UCSD-AML1 (cell line): ENCODE results near the gene EXOC6B.

Experiments used
- DNase-seq: peaks from one replicate; lab custom pipeline; 2025; ENCODE audit not compliant: unreplicated experiment; lab: John Stamatoyannopoulos, UW

Gene EXOC6B

DNA sequence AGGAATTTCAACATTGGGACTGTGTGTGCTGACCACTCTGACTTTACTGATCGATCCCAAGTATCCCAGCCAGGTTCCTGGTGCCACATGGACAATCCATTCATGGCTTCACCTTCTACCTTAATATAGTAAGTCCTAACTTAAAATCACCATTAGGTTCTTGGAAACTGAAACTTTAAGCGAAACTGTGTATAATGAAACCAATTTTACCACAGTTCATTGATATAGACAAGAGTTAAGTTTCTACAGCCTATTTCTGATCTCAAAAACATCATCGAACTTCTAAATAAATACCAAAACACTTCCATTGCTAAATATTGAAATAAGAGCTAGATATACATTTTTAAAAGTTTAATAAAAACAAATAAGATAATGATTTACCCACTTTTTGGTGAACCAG lies 4.4 kb upstream of the EXOC6B start:
- DNase-seq = no peak

DNA sequence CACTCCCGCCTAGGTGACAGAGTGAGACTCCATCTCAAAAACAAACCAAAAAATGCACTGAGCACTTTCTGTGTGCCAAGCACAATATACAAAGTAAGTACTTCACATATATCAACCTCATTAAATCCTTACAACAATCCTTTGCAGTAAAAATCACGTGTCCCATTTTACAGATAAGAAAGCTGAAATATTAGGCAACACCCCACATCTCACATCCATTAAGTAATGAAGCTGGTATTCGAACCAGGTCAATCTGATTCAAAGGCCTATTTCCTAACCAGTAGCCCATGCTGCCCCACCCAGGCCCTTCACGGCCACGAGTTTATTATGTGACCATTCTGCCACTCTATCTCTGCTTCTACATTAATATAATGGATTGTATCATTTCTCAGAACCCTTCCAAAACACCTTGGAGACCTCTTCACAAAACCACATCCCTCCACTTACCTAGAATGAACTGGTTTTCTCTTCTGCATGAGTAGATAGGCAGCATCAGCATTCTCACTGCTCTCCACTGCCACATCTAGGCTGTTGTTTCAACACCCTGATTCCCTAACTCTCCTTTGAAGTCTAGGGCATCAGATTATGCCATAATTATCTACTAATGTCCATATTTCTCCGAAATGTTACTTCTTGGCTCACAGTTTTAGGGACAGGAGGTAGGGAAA lies 3.1 kb upstream of the EXOC6B start:
- DNase-seq = no peak

DNA sequence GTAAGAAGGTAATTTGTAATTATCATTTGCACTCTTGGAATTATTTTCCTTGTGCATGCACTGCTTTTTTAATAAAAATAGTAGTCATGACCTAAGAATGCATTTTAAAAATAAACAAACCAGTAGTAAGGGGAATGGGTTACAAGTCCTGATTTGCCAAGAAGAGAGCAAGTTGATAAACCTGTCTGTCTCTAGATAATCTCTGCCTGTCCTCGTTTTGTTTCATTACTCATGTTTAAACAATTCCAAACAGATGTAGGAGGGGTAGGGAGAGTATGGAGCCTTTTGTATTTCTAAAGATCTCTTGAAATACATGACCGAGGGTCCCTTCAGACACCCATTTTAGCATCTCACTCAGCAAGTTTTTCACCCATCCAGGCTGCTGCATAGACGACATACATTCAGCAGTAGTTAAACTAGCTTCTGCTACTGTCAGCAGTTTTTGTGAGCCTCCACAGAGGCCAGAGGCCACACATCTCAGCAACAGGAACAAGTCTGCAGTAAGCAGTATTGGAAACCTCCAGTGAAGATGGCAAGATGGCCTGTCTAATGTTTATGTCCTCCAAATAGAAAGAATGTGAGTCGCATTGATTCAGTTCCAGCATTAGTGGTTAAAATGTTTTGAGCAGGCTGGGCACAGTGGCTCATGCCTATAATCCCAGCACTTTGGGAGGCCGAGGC lies 2.3 kb upstream of the EXOC6B start:
- no peak for DNase-seq

DNA sequence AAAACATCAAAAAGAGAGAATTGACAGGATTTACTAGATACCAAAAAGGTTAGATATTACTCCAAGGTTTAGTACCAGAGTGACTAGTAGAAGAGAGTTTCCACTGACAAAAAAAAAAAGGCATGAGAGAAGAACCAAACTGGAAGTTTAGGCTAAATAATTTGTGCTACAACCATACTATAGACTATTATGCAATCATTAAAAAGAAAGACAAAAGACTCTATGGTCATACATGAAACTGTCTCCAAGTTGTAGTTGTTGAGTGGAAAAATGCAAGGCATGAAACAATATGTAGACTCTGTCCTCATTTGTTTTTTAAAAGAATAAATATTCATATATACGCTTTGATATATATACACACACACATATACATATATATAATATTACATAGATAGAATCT lies 1.7 kb upstream of the EXOC6B start:
- no peak for DNase-seq

DNA sequence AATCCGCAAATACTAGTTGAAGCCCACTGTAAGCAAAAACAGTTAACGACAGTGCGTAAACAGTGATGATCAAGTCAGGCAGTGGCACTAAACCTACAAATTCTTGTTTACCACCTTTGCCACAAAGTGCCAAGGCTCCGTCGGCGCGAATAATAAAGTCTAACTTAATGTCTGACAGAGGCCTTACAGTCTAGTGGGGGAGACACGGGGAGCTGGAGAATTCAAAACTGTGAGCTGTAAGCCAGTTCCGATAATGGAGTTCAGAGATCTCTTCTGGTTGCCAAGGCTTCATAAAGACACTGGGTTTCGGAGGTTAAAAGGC lies 284 bp upstream of the EXOC6B start:
- DNase-seq = no peak

DNA sequence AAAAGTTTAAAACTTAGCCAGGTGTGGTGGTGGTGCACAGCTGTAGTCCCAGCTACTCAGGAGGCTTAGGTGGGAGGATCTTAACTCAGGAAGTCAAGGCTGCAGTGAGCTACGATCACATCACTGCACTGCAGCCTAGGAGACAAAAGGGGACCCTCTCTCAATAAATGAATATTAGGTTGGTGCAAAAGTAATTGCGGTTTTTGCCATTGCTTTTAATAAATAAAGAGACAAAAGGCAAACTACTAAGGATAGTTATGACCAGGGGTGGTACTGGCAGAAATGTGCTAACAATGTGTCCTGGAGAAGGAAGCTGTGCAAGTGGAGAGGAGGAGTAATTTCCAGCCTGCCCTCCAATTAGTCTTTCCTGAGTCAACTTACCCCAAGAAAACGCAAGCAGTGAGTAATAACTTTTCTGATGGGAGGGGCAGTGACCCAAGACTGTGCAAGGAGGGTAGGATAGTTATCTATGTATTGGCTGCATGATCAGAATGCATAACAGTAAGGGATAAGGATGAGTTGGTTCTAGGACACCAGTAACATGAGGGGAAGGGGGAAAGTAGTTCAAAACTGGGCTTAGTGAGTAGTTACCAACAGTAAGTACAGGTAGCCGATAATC lies 1.5 kb downstream of the EXOC6B start:
- DNase-seq = no peak

DNA sequence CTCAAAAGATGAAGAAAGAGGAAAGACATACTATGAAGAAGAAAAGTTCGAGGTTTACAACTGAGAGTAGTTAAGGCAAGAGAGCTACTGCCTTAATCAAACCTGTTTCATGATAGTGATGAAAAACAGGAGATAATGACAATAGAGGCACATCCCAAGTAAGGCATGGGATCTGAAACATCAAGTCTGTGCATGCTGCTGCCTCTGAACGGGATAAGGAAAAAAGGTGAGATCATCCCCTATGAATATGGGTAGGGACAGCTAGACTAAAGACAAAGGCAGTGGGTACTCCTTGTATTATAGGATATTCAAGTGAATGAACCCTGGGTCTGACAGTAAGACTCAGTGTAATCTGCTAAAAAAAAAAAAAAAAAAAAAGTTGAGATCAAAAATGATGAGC lies 3.0 kb downstream of the EXOC6B start:
- DNase-seq = no peak

DNA sequence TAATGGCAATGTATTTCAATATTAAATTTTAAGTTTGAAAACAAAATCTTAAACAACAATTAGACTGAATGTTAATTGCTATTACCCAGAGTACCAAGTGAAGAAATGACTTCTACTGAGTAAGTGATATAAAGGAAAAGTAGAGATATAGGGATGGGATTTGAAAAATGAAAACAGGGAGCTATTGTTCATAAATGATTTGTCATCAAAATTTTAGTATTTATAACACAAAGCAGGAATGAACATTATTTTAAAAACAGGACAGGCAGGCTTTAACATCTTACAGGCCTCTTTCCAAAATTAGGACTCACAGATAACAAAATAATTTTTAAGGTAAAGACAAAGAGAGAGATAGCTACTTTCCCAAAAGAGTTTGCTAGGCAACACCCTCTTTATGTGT lies 3.9 kb downstream of the EXOC6B start:
- no peak for DNase-seq

DNA sequence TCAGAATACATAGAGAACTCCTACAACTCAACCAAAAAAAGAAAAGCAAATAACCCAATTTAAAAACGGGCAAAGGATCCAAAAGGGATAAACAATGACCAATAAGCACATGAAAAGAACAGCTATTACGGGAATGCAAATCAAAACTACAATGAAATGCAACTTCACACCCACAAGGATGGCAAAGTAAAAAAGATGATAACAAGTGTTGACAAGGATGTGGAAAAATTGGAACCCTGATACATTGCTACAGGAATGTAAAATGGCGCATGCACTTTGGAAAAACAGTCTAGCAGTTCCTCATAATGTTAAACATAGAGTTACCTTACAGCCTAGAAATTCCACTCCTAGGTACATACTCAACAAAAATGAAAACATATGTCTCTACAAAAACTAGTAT lies 4.7 kb downstream of the EXOC6B start:
- no peak for DNase-seq

DNA sequence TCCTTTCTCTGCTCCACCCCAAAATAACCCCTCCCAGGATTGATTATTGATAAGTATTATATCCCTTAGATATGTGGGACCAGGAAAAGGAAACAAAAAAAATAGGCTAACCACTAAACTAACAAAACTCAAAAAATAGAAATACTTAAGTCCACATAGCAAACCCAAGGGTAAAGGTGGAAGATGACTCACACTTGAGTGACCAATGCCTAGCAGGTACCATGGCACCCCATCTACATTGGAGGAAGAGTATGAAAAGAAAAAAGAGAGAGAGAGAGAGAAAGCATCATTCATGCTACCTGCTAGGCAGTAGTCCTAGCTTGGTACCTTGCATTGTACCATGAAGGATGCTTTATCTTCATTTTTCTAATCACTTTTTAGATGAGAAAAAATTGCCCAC lies 6.3 kb downstream of the EXOC6B start:
- no peak for DNase-seq

DNA sequence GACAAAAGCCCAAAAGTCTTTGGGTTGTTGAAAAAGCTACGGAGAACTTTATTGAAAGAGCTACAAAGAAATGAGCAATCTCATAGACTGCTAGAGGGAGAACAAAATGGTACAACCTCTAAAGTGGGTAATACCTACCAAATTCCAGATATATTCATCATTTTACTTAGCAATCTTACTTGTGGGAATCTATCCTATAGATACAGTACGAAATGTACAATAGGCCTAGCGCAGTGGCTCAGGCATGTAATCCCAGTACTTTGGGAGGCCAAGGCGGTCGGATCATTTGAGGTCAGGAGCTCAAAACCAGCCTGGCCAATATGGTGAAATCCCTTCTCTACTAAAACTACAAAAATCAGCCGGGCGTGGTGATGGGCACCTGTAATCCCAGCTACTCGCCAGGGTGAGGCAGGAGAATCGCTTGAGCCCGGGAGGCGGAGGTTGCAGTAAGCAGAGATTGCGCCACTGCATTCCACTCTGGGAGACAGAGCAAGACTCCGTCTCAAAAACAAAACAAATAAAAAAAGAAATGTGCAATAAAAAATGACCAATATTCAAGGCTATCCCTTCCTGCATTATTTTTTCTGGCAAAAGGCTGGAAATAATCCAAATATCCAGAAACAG lies 10.1 kb downstream of the EXOC6B start:
- DNase-seq = no peak

DNA sequence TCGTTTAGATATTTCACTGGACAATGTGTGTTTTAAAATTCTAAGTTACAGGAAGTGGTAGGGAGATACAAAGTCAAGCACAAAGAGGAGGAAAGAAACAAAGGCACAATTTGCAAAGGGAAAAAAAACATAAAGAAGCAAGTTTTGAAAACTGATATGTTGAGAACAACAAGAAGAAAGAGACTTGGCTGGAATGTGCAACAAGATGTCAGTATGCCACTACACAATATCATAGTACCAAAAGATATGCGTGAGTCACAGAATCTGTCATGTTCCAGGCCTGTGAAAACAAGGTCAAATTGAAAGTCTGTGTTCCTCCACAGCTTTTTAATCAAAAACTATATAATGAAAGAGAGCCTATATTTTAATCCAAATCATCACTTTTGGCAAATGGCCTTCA lies 12.0 kb downstream of the EXOC6B start:
- DNase-seq = no peak

DNA sequence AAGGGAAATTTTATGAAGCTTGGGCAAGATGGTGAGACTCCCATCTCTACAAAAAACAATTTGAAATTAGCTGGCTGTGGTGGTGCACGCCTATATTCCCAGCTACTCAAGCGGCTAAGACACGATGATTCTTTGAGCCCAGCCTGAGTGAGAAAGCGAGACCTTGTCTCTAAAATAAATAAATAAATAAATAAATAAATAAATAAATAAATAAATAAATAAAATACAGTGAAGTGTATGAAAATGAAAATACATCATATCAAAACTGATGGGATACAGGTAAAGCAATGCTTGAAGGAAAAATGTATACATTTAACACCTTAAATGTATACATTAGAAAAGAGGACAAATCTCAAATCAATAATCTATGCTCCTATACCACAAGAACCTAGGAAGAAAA lies 15.7 kb downstream of the EXOC6B start:
- no peak for DNase-seq

DNA sequence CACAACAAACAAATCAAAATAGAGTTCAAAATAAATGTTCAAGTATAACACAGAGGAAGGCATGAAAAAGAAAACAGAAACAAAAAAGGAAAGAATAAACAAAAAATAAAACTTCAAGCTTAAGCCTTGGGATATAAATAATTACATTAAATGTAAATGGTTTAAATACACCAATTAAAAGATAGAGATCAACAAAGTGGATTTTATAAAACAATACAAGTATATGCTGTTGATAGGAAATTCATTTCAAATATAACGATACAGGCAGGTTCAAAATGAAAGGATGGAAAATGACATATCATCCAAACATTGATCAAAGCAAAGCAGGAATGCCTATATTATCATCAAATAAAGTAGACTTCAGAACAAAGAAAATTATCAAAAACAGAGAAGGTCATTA lies 16.7 kb downstream of the EXOC6B start:
- no peak for DNase-seq

DNA sequence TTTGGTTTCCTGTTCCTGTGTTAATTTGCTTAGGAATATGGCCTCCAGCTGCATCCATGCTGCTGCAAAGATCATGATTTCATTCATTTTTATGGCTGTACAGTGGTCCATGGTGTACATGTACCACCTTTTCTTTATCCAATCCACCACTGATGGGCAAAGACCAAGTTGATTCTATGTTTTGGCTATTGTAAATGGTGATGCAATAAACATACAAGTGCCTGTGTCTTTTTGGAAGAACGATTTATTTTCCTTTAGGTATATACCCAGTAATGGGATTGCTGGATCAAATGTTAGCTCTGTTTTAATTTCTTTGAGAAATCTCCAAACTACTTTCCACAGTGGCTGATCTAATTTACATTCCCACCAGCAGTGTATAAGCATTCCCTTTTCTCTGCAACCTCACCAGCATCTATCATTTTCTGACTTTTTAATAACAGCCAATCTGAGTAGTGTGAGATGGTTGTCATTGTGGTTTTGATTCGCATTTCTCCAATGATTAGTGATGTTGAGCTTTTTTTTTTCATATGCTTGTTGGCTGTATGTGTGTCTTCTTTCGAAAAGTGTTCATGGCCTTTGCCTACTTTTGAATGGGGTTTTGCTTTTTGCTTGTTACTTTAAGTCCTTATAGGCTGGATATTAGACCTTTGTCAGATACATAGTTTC lies 19.4 kb downstream of the EXOC6B start:
- no peak for DNase-seq

DNA sequence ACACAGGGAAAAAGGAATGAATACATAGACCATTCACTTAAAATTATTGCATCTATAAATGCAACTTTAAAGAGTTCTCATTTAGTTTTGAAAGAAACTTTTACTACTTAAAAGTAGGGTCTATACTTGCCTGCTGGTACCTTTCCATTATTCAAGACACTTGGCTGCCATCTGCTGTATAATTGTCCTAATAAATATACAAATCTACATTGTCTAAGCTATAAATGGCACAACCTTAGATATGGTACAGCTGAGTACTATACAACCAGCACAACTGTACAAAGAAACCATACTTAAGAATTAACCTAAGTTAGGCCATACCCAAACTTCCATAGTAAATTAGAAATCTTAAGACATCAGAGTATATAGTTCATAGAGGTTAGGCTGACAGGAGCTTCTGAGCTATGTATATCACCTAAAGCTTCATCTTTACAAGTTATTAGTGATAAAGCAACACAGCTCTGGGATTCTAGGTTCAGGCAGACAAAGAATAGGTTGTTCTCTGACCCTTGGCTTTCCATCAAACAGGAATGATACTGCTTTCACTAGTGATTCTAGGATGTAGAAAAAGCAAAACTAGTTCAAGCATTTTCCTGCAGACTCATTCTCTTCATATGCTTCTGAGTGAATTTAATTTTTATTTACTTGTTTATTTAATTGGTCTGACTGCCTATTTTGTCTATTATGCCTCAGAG lies 22.1 kb downstream of the EXOC6B start:
- no peak for DNase-seq

DNA sequence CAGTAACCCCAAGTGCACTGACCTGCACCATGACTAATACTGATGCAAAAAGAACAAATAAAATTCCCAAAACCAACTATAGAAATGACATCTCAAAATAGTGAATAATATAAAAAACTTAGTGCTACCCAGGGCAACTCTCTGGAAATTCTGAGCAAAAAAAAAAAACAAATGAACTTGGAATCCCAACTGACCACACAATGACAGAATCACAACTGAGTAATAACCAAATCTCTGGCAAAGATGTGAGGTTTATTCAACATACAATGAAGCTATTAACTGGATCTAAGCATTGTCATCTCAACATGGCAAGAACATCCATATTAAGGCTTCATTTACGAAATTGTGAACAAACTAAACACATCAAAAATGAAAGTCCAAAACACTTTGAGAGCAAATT lies 22.7 kb downstream of the EXOC6B start:
- DNase-seq = no peak

DNA sequence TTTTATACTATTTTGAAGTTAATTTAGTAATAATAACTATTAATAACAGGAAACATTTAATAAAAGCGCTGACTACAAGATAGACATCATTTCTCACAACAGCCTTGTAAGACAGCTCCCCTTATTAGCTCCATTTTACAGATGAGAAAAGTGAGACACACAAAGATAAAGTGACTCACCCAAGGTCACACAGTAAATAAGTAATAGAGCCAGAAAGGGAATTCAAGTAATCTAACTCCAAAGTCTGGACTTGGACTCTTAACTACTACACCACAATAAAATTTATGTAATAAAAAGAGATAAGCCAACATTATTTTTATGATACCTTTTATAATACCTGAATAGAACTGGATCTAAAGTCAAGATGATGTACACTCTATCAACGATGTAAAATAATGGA lies 25.3 kb downstream of the EXOC6B start:
- DNase-seq = no peak

DNA sequence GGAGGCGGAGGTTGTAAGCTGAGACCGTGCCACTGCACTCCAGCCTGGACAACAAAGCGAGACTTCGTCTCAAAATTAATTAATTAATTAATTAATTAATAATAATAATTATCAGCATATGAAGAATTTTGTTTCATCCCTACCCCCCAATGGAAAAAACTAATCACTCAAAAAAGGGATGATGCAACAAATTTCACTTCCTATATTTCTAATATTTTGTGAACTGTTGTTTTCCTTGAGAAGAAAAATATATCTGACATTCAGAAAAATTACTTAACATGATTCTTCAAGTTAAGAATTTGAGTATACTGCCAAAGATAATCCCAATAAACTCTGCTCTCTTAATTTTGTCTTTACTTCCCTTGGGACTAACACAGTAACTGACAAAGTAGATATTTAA lies 28.1 kb downstream of the EXOC6B start:
- no peak for DNase-seq

DNA sequence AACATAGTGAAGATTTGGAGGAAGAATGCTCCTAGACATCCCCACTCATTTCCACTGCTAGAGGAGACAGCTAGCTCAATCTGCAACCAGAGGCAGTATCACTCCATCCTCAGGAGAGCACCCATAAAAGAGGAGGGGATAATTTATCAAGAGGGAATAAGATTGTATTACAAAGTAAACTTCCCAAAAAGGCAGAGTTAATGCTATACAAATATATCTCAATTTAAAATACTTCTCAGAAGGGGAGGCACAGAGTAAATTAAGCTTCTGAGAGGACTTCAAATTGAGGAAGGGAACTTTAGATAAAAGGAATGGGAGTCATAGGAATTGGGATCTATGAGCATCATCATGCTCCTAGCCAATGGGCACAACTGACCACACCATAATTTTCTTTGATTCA lies 29.1 kb downstream of the EXOC6B start:
- no peak for DNase-seq

DNA sequence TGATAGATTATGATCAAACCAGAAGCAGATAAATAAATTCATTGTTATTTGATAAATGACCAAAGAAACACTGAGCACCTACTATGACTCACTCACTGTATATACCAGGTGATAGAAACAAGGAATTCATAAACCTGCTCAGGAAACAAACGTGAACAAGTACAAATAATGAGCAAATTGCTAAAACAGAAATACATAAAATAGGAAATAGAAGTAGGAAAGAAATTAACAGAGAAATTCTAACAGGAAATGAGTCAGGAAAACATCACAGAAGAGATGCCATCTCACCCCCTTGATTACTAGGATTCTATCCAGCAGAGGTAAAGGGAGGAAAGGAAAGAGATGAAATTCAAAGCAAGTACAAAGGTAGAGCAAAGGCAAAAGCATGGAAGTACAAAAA lies 31.3 kb downstream of the EXOC6B start:
- no peak for DNase-seq
